DMS53 treated with DMSO at 0.1 percent for 48 hours (cell line): ENCODE measurements around the gene MAP4K5.

Experiments
- DNase-seq: peaks from one replicate; lab custom pipeline; 2025; ENCODE audit not compliant: unreplicated experiment; lab: John Stamatoyannopoulos, UW

The MAP4K5 gene

DNA sequence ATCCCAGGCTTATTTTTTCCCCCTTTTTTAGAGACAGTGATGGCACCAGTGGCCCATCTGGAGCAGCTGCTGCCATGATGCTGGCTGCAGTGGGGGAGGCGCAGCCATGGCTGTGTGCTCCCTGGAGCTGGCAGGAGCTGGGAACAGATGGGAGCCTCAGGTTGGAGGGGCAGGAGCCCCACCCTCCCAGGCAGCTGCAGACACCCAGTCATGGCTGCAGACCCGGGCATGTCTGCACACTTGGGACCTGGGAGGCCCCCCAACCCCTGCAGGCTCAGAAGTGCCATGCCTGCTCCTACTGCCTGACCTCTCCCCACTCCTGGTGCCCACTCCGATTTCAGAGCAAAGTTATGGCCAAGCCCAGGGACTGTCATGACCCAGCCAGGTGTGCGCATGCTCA lies 160.8 kb downstream of the MAP4K5 start:
- no peak for DNase-seq
